Measurements from ENCODE around the gene IL1RAPL1.
A peak's percentile ranks its signal among the peaks of the same experiment; 100 is the strongest.

DNA sequence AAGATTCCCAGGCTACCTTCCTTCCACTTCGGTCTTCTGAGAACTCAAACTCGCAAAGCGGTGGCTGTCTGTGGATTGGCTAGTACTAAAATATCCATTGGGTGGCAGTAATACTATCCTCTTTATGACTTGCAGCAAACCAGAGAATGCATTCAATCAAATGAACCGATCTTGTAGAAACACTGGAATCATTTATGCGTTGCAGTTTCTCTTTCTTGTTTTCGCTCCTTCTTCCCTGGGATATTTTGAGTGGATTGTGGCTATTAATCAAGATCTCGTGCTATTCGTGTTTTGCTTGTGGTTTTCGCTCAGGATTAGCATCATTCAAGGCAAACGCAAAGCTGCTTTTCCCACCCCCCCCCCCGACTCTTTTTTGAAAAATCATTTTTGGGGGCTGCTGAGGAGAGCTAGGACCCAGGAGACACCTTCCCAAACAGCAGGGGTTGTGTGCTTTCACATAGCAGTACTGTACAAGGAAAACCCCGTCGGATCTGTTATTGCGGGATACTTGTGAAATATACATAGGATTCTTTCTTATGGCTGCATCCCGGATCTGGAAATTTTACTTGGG is at the start of gene IL1RAPL1:
- no peak for TF ChIP-seq POLR2A (IDR thresholded peaks at IDR 0.05)
- TF ChIP-seq, protein P1, sequence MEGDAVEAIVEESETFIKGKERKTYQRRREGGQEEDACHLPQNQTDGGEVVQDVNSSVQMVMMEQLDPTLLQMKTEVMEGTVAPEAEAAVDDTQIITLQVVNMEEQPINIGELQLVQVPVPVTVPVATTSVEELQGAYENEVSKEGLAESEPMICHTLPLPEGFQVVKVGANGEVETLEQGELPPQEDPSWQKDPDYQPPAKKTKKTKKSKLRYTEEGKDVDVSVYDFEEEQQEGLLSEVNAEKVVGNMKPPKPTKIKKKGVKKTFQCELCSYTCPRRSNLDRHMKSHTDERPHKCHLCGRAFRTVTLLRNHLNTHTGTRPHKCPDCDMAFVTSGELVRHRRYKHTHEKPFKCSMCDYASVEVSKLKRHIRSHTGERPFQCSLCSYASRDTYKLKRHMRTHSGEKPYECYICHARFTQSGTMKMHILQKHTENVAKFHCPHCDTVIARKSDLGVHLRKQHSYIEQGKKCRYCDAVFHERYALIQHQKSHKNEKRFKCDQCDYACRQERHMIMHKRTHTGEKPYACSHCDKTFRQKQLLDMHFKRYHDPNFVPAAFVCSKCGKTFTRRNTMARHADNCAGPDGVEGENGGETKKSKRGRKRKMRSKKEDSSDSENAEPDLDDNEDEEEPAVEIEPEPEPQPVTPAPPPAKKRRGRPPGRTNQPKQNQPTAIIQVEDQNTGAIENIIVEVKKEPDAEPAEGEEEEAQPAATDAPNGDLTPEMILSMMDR (IDR thresholded peaks at IDR 0.05) = peak in 2 of 6 experiments; percentile 14 to 15

All from thyroid gland (tissue), 4 donors.